SK-N-SH (cell line): ENCODE data around the gene ATP6V0E2. TPM values are rescaled to one million over a fixed set of nuclear protein-coding genes. Genes with fewer than 3 reads are reported as not detected.
"Not testable (repeated sequence)": the region's sequence is repeated elsewhere in the genome, so short reads cannot be mapped to it uniquely, and the experiment has no call there.

Experiments
- CTCF ChIA-PET: fragments of 300-600, 350-600 bp; formaldehyde crosslinking; extraction: SDS; loops from one replicate; lab custom pipeline; 2021; lab: Yijun Ruan, JAX
- POLR2A ChIA-PET: fragments of 350-600 bp; sonication (Branson Sonifier 250); formaldehyde crosslinking; extraction: SDS; loops from one replicate; lab custom pipeline; 2020; ENCODE audit warnings: antibody characterized with exemption, inconsistent platforms; lab: Yijun Ruan, JAX
- DNase-seq: peaks from one replicate; pipeline ENCODE4 v3.0.0; 2012
- H2AFZ ChIP-seq: fragments of 200-600 bp; sonication (generic); 2 replicates; pipeline ENCODE4 v1.8.1; 2016; ENCODE audit warnings: antibody characterized with exemption, mild to moderate bottlenecking, low read depth
- H3F3A ChIP-seq: fragments of 200-600 bp; sonication (generic); replicated peaks from 2 replicates; pipeline ENCODE3; 2016; ENCODE audit warnings: antibody characterized with exemption, mild to moderate bottlenecking; ENCODE audit not compliant: insufficient read depth
- H3K27ac ChIP-seq, 2 experiments: fragments of 200-500 bp in 1 of 2; fragments of 200-600 bp in 1 of 2; sonication (Bioruptor generic) in 1 of 2; sonication (generic), shearing (Covaris generic) in 1 of 2; 2 replicates each; pipeline versions ENCODE4 v1.5.1 to v1.6.1; 2014 to 2016; ENCODE audit warnings: low read depth in 2 of 2, inconsistent platforms in 1 of 2, low read length in 1 of 2, mild to moderate bottlenecking in 1 of 2, mixed read lengths in 1 of 2
- H3K27me3 ChIP-seq: fragments of 200-600 bp; sonication (generic), shearing (Covaris generic); 2 replicates; pipeline ENCODE4 v1.6.1; 2016; ENCODE audit warnings: mixed run types; ENCODE audit not compliant: insufficient read depth
- H3K36me3 ChIP-seq, 2 experiments: fragments of 200-500 bp in 1 of 2; fragments of 200-600 bp in 1 of 2; sonication (Bioruptor generic) in 1 of 2; sonication (generic) in 1 of 2; replicated peaks in 1 of 2; 2 replicates each; pipeline versions ENCODE3 to v1.5.1; 2014 to 2016; ENCODE audit warnings: low read length in 1 of 2, mild to moderate bottlenecking in 1 of 2; ENCODE audit not compliant: insufficient read depth in 2 of 2, control insufficient read depth in 1 of 2
- H3K4me1 ChIP-seq, 2 experiments: fragments of 200-500 bp in 1 of 2; fragments of 200-600 bp in 1 of 2; sonication (Bioruptor generic) in 1 of 2; sonication (generic), shearing (Covaris generic) in 1 of 2; 2 replicates each; pipeline versions ENCODE4 v1.5.1 to v1.6.1; 2014 to 2016; ENCODE audit warnings: low read depth in 1 of 2, low read length in 1 of 2, mixed run types in 1 of 2; ENCODE audit not compliant: insufficient read depth in 2 of 2, control insufficient read depth in 1 of 2
- H3K4me2 ChIP-seq: fragments of 200-600 bp; sonication (generic), shearing (Covaris generic); 2 replicates; pipeline ENCODE4 v1.6.1; 2017; ENCODE audit warnings: mixed run types
- H3K4me3 ChIP-seq, 2 experiments: fragments of 200-500 bp in 1 of 2; fragments of 200-600 bp in 1 of 2; sonication (Bioruptor generic) in 1 of 2; sonication (generic), shearing (Covaris generic) in 1 of 2; 2 replicates each; pipeline versions ENCODE4 v1.5.1 to v1.8.1; 2014 to 2016; ENCODE audit warnings: low read depth in 2 of 2, inconsistent platforms in 1 of 2, low read length in 1 of 2, mild to moderate bottlenecking in 1 of 2, mixed read lengths in 1 of 2, moderate library complexity in 1 of 2
- H3K79me2 ChIP-seq: fragments of 200-600 bp; sonication (generic); 2 replicates; pipeline ENCODE4 v1.8.1; 2017; ENCODE audit warnings: mild to moderate bottlenecking; ENCODE audit not compliant: insufficient read depth
- H3K9ac ChIP-seq: fragments of 200-600 bp; sonication (generic); 2 replicates; pipeline ENCODE4 v1.6.1; 2017; ENCODE audit warnings: mixed run types
- H3K9me2 ChIP-seq: fragments of 200-600 bp; sonication (generic); 2 replicates; pipeline ENCODE4 v1.6.1; 2017; ENCODE audit warnings: mixed run types
- H3K9me3 ChIP-seq: fragments of 200-600 bp; sonication (generic); 2 replicates; pipeline ENCODE4 v1.6.1; 2017; ENCODE audit warnings: mixed run types, mild to moderate bottlenecking, moderate library complexity
- H4K20me1 ChIP-seq: fragments of 200-600 bp; sonication (generic); 2 replicates; pipeline ENCODE4 v1.6.1; 2017; ENCODE audit warnings: mild to moderate bottlenecking, mixed run types; ENCODE audit not compliant: insufficient read depth
- WGBS: methylation state at CpG from one replicate; pipeline ENCODE4 v1.1.6; 2017; ENCODE audit warnings: low lambda C conversion rate; 5-methylcytosine and 5-hydroxymethylcytosine counted together
- polyA plus RNA-seq, 3 experiments: library from polyadenylated mRNA; depleted of rRNA; stranded (reverse); fragments of >200 nt; gene quantifications; 2 replicates each; pipeline ENCODE4 v1.2.3, GENCODE V29; 2012
- small RNA-seq, 7 experiments: library from RNA; depleted of rRNA; stranded (forward); fragments of <200 nt; gene quantifications; one replicate each; pipeline ENCODE3, GENCODE V24; 2012

ATP6V0E2 gene
- polyA plus RNA-seq, 1 of the 3 experiments (the other 2 are of a cell fraction) = 49.6 TPM

DNA sequence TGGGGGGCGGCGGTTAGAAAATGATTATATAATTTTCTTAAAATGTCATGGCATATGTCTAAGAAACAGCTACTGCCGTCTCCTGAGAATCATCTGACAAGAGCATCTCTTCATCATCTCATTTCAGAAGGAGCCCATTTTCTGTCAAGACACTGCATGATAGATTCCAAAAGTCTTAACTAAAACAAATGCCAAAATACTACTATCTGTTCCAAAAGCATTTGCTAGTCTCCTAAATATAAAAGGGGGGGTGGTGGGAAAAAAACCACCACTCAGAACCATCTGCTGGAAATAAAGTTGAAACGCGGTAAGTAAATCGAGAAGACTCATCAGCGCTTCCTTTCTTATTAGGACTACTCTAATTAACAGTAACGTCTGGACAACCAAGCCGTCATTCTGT is 36.5 kb downstream of the ATP6V0E2 start:
- H3K27ac ChIP-seq, H3K4me3 ChIP-seq, CTCF ChIA-PET, H3K9me2 ChIP-seq, H3K9me3 ChIP-seq, H4K20me1 ChIP-seq, H3K36me3 ChIP-seq, H3K79me2 ChIP-seq, H3K27me3 ChIP-seq, DNase-seq, H3K4me1 ChIP-seq, H3K4me2 ChIP-seq, H3F3A ChIP-seq, POLR2A ChIA-PET, H3K9ac ChIP-seq, H2AFZ ChIP-seq: not testable (repeated sequence)
- WGBS = 45% methylated on average over 7 of the region's 9 CpGs

DNA sequence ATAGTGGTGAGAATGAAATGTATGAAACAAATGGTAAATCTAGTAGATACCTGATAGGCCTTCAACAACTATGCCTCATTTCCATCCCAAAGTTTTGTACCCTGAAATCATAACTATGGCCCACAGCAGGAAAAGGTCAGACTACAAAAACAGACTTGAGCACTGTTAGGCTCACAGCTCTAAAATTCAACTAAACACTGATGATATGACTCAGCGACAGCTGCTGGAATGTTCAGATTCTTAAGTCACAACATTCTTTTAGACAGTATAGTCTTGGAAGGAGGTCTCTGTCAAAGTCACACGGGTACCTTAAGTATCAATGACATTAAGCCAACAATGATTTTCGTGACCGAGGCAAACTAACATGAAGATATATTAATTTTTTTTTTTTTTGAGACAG is 38.4 kb downstream of the ATP6V0E2 start:
- H3K4me1 ChIP-seq, H3K4me2 ChIP-seq, H4K20me1 ChIP-seq, H3F3A ChIP-seq, DNase-seq, H2AFZ ChIP-seq, H3K79me2 ChIP-seq, H3K27ac ChIP-seq, H3K9ac ChIP-seq, CTCF ChIA-PET, H3K36me3 ChIP-seq, H3K9me3 ChIP-seq, H3K9me2 ChIP-seq, H3K27me3 ChIP-seq, H3K4me3 ChIP-seq, POLR2A ChIA-PET: not testable (repeated sequence)
- WGBS = 26% methylated on average over 3 of the region's 4 CpGs

DNA sequence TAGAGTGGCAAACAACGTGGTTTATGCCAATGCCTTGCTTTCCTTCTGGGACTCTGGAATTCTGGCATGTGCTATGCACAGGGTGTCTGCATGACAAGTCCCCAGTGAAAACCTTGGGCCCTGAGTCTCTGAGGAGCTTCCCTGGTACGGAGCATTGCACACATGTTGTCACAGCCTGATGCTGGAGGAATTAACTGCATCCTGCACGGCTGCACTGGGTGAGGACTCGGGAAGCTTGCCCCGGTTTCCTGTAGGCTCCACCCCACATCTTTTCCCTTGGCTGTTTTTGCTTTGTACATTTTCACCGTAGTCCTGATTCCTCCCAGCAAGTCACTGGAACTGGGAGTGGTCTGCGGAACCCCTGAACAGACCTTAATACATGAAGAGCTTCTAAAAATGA is 52.6 kb downstream of the ATP6V0E2 start:
- H3K9me2 ChIP-seq, H3K27me3 ChIP-seq, H3K4me3 ChIP-seq, H3F3A ChIP-seq, H3K4me2 ChIP-seq, H3K9me3 ChIP-seq, POLR2A ChIA-PET, H2AFZ ChIP-seq, H4K20me1 ChIP-seq, H3K36me3 ChIP-seq, CTCF ChIA-PET, H3K79me2 ChIP-seq, DNase-seq, H3K9ac ChIP-seq, H3K4me1 ChIP-seq, H3K27ac ChIP-seq: not testable (repeated sequence)
- 12% methylated on average over 7 of the region's 7 CpGs for WGBS

Small RNA genes lying within 50 kb of the gene (small RNA-seq; reads per million reads assigned to genes)
- gene AC093458.1 = 0 reads per million in 7 experiments

Other genes with a start within 250 kb of the ATP6V0E2 start
- gene ZNF467, start 100.4 kb upstream of the ATP6V0E2 start, polyA plus RNA-seq (2012; rRNA removed) = 2.6 and 4.1 TPM in 2 replicates
- gene ZNF862, start 35.6 kb upstream of the ATP6V0E2 start, polyA plus RNA-seq (2012; rRNA removed) = 17.3 and 24.3 TPM in 2 replicates